Liver (tissue), 9 donors: ENCODE measurements around the gene P4HA1. TPM values are rescaled to one million over a fixed set of nuclear protein-coding genes. Genes with fewer than 3 reads are reported as not detected.

Experiments
- DNase-seq: peaks from one replicate; pipeline ENCODE4 v3.0.0-alpha.2; 2017; ENCODE audit warnings: low spot score
- H3K27ac ChIP-seq, 2 donors: one replicate each; pipeline ENCODE4 v1.7.0; 2013; ENCODE audit warnings: inconsistent platforms in 2 of 2, low read length in 2 of 2, control low read depth in 1 of 2, low read depth in 1 of 2, mild to moderate bottlenecking in 1 of 2
- H3K27me3 ChIP-seq, 4 donors: one replicate each; pipeline versions ENCODE4 v1.6.1 to v1.7.0; 2013; ENCODE audit warnings: low read length in 3 of 4, inconsistent platforms in 1 of 4, mild to moderate bottlenecking in 1 of 4, moderate library complexity in 1 of 4; ENCODE audit not compliant: control insufficient read depth in 4 of 4, insufficient read depth in 4 of 4
- H3K36me3 ChIP-seq, 4 donors: one replicate each; pipeline versions ENCODE4 v1.6.1 to v1.7.0; 2013; ENCODE audit warnings: low read length in 3 of 4, mild to moderate bottlenecking in 3 of 4, low read depth in 1 of 4, moderate library complexity in 1 of 4; ENCODE audit not compliant: control insufficient read depth in 4 of 4, insufficient read depth in 3 of 4
- H3K4me1 ChIP-seq, 4 donors: one replicate each; pipeline versions ENCODE4 v1.6.1 to v1.7.0; 2013; ENCODE audit warnings: low read length in 3 of 4, mild to moderate bottlenecking in 3 of 4, moderate library complexity in 1 of 4; ENCODE audit not compliant: control insufficient read depth in 4 of 4, insufficient read depth in 4 of 4
- H3K4me3 ChIP-seq, 3 donors: one replicate each; pipeline versions ENCODE4 v1.6.1 to v1.7.0; 2013; ENCODE audit warnings: low read length in 3 of 3, control low read depth in 1 of 3, low read depth in 1 of 3, mild to moderate bottlenecking in 1 of 3
- H3K9ac ChIP-seq, 2 donors: one replicate each; pipeline ENCODE4 v1.7.0; 2013; ENCODE audit warnings: low read length in 2 of 2, mild to moderate bottlenecking in 2 of 2, moderate library complexity in 2 of 2, control low read depth in 1 of 2, low read depth in 1 of 2
- H3K9me3 ChIP-seq, 4 donors: one replicate each; pipeline versions ENCODE4 v1.6.1 to v1.7.0; 2013; ENCODE audit warnings: low read length in 3 of 4; ENCODE audit not compliant: control insufficient read depth in 4 of 4
- EGR1 ChIP-seq, 2 donors: IDR thresholded peaks; 2 replicates each; pipeline ENCODE4 v1.6.1; 2016 to 2018; ENCODE audit warnings: antibody characterized with exemption in 2 of 2, low read depth in 2 of 2
- FOXA1 ChIP-seq: IDR thresholded peaks from 2 replicates; pipeline ENCODE4 v1.6.1; 2016; ENCODE audit warnings: antibody characterized with exemption
- FOXA2 ChIP-seq: IDR thresholded peaks from 2 replicates; pipeline ENCODE4 v1.6.1; 2016; ENCODE audit warnings: antibody characterized with exemption
- GABPA ChIP-seq, 2 donors: IDR thresholded peaks in 1 of 2; conservative IDR thresholded peaks in 1 of 2; 2 replicates each; pipeline ENCODE4 v1.6.1; 2016; ENCODE audit warnings: antibody characterized with exemption in 2 of 2, mild to moderate bottlenecking in 1 of 2, moderate library complexity in 1 of 2
- HNF4A ChIP-seq, 2 donors: conservative IDR thresholded peaks; 2 replicates each; pipeline ENCODE4 v1.6.1; 2016; ENCODE audit warnings: antibody characterized with exemption in 2 of 2, mild to moderate bottlenecking in 2 of 2
- HNF4G ChIP-seq: IDR thresholded peaks from 2 replicates; pipeline ENCODE4 v1.6.1; 2016; ENCODE audit warnings: antibody characterized with exemption
- JUND ChIP-seq, 2 donors: IDR thresholded peaks; 2 replicates each; pipeline ENCODE4 v1.6.1; 2016; ENCODE audit warnings: antibody characterized with exemption in 2 of 2
- NR2F2 ChIP-seq: IDR thresholded peaks from 2 replicates; pipeline ENCODE4 v1.6.1; 2016; ENCODE audit warnings: antibody characterized with exemption
- RAD21 ChIP-seq, 2 donors: IDR thresholded peaks; 2 replicates each; pipeline ENCODE4 v1.6.1; 2016; ENCODE audit warnings: antibody characterized with exemption in 2 of 2, mild to moderate bottlenecking in 2 of 2
- RXRA ChIP-seq, 2 donors: IDR thresholded peaks; 2 replicates each; pipeline ENCODE4 v1.6.1; 2017 to 2018; ENCODE audit warnings: antibody characterized with exemption in 2 of 2, mild to moderate bottlenecking in 1 of 2
- SP1 ChIP-seq: IDR thresholded peaks from 2 replicates; pipeline ENCODE4 v1.6.1; 2018; ENCODE audit warnings: antibody characterized with exemption, mild to moderate bottlenecking
- TAF1 ChIP-seq: conservative IDR thresholded peaks from 2 replicates; pipeline ENCODE4 v1.6.1; 2016; ENCODE audit warnings: antibody characterized with exemption, mild to moderate bottlenecking
- YY1 ChIP-seq: IDR thresholded peaks from 2 replicates; pipeline ENCODE4 v1.6.1; 2016; ENCODE audit warnings: antibody characterized with exemption, mild to moderate bottlenecking
- WGBS: extraction: QIAGEN DNeasy Blood & Tissue Kit; methylation state at CpG from one replicate; pipeline ENCODE4 v1.1.7; 2013; 5-methylcytosine and 5-hydroxymethylcytosine counted together
- polyA plus RNA-seq, 2 donors: library from polyadenylated mRNA; stranded (reverse) in 1 of 2; unstranded in 1 of 2; fragments of 200-250 nt in 1 of 2; fragments of >200 nt in 1 of 2; fragmentation: Nextera tagmentation in 1 of 2; extraction: Ambion mirVana in 1 of 2; gene quantifications; one replicate each; pipeline versions ENCODE4 v1.2.1 to v1.2.3, GENCODE V29; 2013 to 2015
- total RNA-seq, 2 donors: library from RNA; depleted of rRNA; stranded (reverse); fragments of >200 nt; gene quantifications; one replicate each; pipeline ENCODE4 v1.2.3, GENCODE V29; 2014
- TF ChIP-seq, protein P1 (sequence below): fragments of 150-350 bp; IDR thresholded peaks from 2 replicates; pipeline ENCODE4 v1.5.1; 2017; ENCODE audit warnings: improper control_type of control experiment, low read depth, low read length; ENCODE audit not compliant: missing input control
- TF ChIP-seq, protein P2 (sequence below): IDR thresholded peaks from 2 replicates; pipeline ENCODE4 v1.6.1; 2016; ENCODE audit warnings: antibody characterized with exemption, mild to moderate bottlenecking
- TF ChIP-seq, protein P3 (sequence below): IDR thresholded peaks from 2 replicates; pipeline ENCODE4 v1.6.1; 2016; ENCODE audit warnings: antibody characterized with exemption
- TF ChIP-seq, protein P4 (sequence below): IDR thresholded peaks from 2 replicates; pipeline ENCODE4 v1.6.1; 2016; ENCODE audit warnings: antibody characterized with exemption
- TF ChIP-seq, protein P5 (sequence below): IDR thresholded peaks from 2 replicates; pipeline ENCODE4 v1.6.1; 2016; ENCODE audit warnings: antibody characterized with exemption
- donor health status: healthy.
- donor health status: healthy.
- donor health status: healthy.
- donor health status: healthy.
- donor health status: healthy.

Gene P4HA1
- total RNA-seq = 10 to 100 TPM; 26.3 to 63.7 TPM
- polyA plus RNA-seq = 10 to 100 TPM in 1 of 2 donors, 1 to 10 TPM in 1; 6.1 to 21.1 TPM

DNA sequence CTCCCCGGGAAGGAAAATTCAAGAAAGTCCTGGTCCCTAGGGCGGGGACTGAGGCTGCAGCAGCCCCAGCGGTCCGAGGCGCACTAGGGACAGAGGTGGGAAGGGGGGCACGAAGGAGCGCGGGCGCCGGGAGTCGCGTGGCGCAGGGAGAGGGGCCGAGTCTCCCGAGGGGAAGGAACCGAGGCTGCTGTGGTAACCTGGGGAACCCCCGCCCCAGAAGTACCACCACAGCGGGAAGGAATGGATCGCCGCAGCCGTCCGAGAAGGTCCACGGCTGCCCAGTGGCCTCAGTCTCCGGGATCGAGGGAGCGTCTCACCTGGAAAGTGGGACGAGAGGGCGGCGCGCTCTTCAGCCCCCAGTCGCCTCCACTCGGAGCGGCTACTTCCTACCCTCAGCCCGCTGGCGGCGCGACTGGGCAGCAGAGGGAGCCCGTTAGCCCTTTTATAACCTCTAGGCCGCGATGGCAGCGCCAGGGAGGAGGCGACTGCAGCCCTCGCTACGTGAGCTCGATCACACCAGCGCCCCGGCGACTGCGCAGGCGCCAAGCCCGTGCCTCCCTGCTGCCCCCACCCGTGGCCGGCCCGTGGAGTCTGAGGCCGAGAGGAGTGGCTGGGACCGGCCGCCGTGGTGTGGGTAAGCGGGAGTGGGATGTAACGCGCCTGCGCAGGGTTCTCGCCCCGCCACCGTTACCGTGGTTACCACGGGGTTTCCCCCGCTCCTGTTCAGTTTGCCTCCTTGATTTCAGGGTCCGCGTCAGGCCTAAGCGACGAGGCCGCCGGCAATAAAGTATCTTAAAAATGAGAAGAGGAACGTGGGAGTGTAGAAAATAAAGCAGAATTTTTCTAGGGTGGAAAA, at the start of gene P4HA1:
Gene P4HA1, minus strand, starts transcription at position 418 of the 856 bp plus-strand sequence. CDS start 21,983 bp downstream, outside the sequence.
- DNase-seq = peak; percentile 97
- TF ChIP-seq FOXA2 = peak; percentile 53
- TF ChIP-seq FOXA1 = peak; percentile 68
- TF ChIP-seq GABPA (IDR thresholded peaks at IDR 0.05 in 1 of 2, conservative IDR thresholded peaks at IDR 0.05 in 1 of 2) = peak in 1 of 2 donors; percentile 41
- peak; percentile 67 to 83 for TF ChIP-seq RAD21 (IDR thresholded peaks at IDR 0.05)
- peak in 1 of 2 donors; percentile 27 for TF ChIP-seq JUND (IDR thresholded peaks at IDR 0.05)
- TF ChIP-seq EGR1 (IDR thresholded peaks at IDR 0.05; ENCODE audit: low read depth in 2 of 2) = no peak
- peak; percentile 81 for TF ChIP-seq YY1
- peak; percentile 52 for TF ChIP-seq SP1
- no peak for TF ChIP-seq HNF4A (conservative IDR thresholded peaks at IDR 0.05)
- TF ChIP-seq, protein P1, sequence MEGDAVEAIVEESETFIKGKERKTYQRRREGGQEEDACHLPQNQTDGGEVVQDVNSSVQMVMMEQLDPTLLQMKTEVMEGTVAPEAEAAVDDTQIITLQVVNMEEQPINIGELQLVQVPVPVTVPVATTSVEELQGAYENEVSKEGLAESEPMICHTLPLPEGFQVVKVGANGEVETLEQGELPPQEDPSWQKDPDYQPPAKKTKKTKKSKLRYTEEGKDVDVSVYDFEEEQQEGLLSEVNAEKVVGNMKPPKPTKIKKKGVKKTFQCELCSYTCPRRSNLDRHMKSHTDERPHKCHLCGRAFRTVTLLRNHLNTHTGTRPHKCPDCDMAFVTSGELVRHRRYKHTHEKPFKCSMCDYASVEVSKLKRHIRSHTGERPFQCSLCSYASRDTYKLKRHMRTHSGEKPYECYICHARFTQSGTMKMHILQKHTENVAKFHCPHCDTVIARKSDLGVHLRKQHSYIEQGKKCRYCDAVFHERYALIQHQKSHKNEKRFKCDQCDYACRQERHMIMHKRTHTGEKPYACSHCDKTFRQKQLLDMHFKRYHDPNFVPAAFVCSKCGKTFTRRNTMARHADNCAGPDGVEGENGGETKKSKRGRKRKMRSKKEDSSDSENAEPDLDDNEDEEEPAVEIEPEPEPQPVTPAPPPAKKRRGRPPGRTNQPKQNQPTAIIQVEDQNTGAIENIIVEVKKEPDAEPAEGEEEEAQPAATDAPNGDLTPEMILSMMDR = peak; percentile 42
- peak; percentile 45 to 53 for TF ChIP-seq RXRA (IDR thresholded peaks at IDR 0.05)
- peak; percentile 19 for TF ChIP-seq NR2F2
- no peak for TF ChIP-seq HNF4G
- TF ChIP-seq, protein P2, sequence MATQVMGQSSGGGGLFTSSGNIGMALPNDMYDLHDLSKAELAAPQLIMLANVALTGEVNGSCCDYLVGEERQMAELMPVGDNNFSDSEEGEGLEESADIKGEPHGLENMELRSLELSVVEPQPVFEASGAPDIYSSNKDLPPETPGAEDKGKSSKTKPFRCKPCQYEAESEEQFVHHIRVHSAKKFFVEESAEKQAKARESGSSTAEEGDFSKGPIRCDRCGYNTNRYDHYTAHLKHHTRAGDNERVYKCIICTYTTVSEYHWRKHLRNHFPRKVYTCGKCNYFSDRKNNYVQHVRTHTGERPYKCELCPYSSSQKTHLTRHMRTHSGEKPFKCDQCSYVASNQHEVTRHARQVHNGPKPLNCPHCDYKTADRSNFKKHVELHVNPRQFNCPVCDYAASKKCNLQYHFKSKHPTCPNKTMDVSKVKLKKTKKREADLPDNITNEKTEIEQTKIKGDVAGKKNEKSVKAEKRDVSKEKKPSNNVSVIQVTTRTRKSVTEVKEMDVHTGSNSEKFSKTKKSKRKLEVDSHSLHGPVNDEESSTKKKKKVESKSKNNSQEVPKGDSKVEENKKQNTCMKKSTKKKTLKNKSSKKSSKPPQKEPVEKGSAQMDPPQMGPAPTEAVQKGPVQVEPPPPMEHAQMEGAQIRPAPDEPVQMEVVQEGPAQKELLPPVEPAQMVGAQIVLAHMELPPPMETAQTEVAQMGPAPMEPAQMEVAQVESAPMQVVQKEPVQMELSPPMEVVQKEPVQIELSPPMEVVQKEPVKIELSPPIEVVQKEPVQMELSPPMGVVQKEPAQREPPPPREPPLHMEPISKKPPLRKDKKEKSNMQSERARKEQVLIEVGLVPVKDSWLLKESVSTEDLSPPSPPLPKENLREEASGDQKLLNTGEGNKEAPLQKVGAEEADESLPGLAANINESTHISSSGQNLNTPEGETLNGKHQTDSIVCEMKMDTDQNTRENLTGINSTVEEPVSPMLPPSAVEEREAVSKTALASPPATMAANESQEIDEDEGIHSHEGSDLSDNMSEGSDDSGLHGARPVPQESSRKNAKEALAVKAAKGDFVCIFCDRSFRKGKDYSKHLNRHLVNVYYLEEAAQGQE = peak; percentile 96
- peak; percentile 99 for TF ChIP-seq TAF1
- TF ChIP-seq, protein P3, sequence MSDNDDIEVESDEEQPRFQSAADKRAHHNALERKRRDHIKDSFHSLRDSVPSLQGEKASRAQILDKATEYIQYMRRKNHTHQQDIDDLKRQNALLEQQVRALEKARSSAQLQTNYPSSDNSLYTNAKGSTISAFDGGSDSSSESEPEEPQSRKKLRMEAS = peak; percentile 8
- TF ChIP-seq, protein P4, sequence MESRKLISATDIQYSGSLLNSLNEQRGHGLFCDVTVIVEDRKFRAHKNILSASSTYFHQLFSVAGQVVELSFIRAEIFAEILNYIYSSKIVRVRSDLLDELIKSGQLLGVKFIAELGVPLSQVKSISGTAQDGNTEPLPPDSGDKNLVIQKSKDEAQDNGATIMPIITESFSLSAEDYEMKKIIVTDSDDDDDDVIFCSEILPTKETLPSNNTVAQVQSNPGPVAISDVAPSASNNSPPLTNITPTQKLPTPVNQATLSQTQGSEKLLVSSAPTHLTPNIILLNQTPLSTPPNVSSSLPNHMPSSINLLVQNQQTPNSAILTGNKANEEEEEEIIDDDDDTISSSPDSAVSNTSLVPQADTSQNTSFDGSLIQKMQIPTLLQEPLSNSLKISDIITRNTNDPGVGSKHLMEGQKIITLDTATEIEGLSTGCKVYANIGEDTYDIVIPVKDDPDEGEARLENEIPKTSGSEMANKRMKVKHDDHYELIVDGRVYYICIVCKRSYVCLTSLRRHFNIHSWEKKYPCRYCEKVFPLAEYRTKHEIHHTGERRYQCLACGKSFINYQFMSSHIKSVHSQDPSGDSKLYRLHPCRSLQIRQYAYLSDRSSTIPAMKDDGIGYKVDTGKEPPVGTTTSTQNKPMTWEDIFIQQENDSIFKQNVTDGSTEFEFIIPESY = no peak
- TF ChIP-seq, protein P5, sequence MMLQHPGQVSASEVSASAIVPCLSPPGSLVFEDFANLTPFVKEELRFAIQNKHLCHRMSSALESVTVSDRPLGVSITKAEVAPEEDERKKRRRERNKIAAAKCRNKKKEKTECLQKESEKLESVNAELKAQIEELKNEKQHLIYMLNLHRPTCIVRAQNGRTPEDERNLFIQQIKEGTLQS = no peak
- Histone ChIP-seq H3K4me3 (peak within 1 kb of the TSS; percentile 81 to 94 (median 82)), H3K27me3 (no peaks in the 10 kb centered on the region), H3K9ac (peak within 1 kb of the TSS; percentile 97 to 98), H3K27ac (peak within 1 kb of the TSS; percentile 98 to 100), H3K9me3 (no peaks in the 10 kb centered on the region), H3K4me1 (peaks cover 0 to 15% (median 3%) of the 10 kb centered on the region in 4 donors), H3K36me3 (peaks cover 0 to 2% (median 0%) of the 10 kb centered on the region in 4 donors)
- WGBS = under 1% methylated on average over 75 of the region's 75 CpGs
